HG03175 (cell line): ENCODE measurements around the gene MARK4.
"Not testable (repeated sequence)": the region's sequence is repeated elsewhere in the genome, so short reads cannot be mapped to it uniquely, and the experiment has no call there.

Source experiments
- ATAC-seq: cut with Tn5 transposase; IDR thresholded peaks from one replicate; pipeline ENCODE4 v1.9.1; 2021; ENCODE audit warnings: mild to moderate bottlenecking, moderate library complexity; ENCODE audit not compliant: unreplicated experiment

The MARK4 gene

GRCh38 chr19:45304141-45304926 lies 53.3 kb downstream of the MARK4 start:
- ATAC-seq, result no peak

GRCh38 chr19:45305007-45305406 lies 53.9 kb downstream of the MARK4 start:
- no peak for ATAC-seq

GRCh38 chr19:45305421-45305820 lies 54.4 kb downstream of the MARK4 start:
- ATAC-seq, result no peak

GRCh38 chr19:45306040-45306439 lies 55.0 kb downstream of the MARK4 start:
- no peak for ATAC-seq

GRCh38 chr19:45306518-45307027 lies 55.5 kb downstream of the MARK4 start:
- no peak for ATAC-seq

- no peak for ATAC-seq
These were observed 56.3 kb downstream of the MARK4 start for GRCh38 chr19:45307361-45307760.

GRCh38 chr19:45309322-45309721 lies 58.3 kb downstream of the MARK4 start:
- ATAC-seq, result not testable (repeated sequence)

GRCh38 chr19:45311621-45312020 lies 60.5 kb downstream of the MARK4 start:
- no peak for ATAC-seq

- not testable (repeated sequence) for ATAC-seq
These were observed 61.2 kb downstream of the MARK4 start for GRCh38 chr19:45312285-45312684.

GRCh38 chr19:45314708-45315245 lies 63.7 kb downstream of the MARK4 start:
- ATAC-seq, result no peak

- ATAC-seq, result no peak
These were observed 64.2 kb downstream of the MARK4 start for GRCh38 chr19:45315304-45315703.

GRCh38 chr19:45320997-45321775 lies 70.1 kb downstream of the MARK4 start:
- no peak for ATAC-seq

- ATAC-seq, result no peak
These were observed 70.8 kb downstream of the MARK4 start for GRCh38 chr19:45321848-45322247.

- no peak for ATAC-seq
These were observed 71.2 kb downstream of the MARK4 start for GRCh38 chr19:45322311-45322710.

GRCh38 chr19:45322744-45323281 lies 71.7 kb downstream of the MARK4 start, which contains the start of gene CKM:
TSS of gene CKM (minus strand) at chr19:45322875. CDS start at chr19:45319713, 3,162 bp downstream.
- ATAC-seq, result no peak

- ATAC-seq, result no peak
These were observed 72.6 kb downstream of the MARK4 start for GRCh38 chr19:45323671-45324081.

GRCh38 chr19:45324349-45324907 lies 73.4 kb downstream of the MARK4 start:
- no peak for ATAC-seq

- no peak for ATAC-seq
These were observed 76.5 kb downstream of the MARK4 start for GRCh38 chr19:45327404-45328143.

GRCh38 chr19:45331411-45331810 lies 80.3 kb downstream of the MARK4 start:
- no peak for ATAC-seq

- no peak for ATAC-seq
These were observed 82.7 kb downstream of the MARK4 start for GRCh38 chr19:45333609-45334303.
